Hematopoietic multipotent progenitor cell treated with erythropoietin and hydrocortisone succinate and interleukin-3 and kit ligand, for 8 days (in vitro differentiated cells): ENCODE measurements around the gene RPS28.
A peak's percentile ranks its signal among the peaks of the same experiment; 100 is the strongest.
"Not testable (repeated sequence)": the region's sequence is repeated elsewhere in the genome, so short reads cannot be mapped to it uniquely, and the experiment has no call there.

ENCODE experiments used
- DNase-seq: peaks from one replicate; pipeline ENCODE4 v3.0.0-alpha.2; 2015

The RPS28 gene

GRCh38 chr19:8342684-8343482, 21.6 kb downstream of the RPS28 start, which contains the start of gene KANK3:
Gene KANK3 (minus strand): TSS chr19:8343262. CDS start chr19:8337828, 5,434 bp downstream.
- peak; percentile 97 for DNase-seq

- DNase-seq: no peak
Measured at GRCh38 chr19:8343483-8343844, 22.2 kb downstream of the RPS28 start.

- DNase-seq: not testable (repeated sequence)
Measured at GRCh38 chr19:8349629-8350372, 28.5 kb downstream of the RPS28 start.

- no peak for DNase-seq
Measured at GRCh38 chr19:8352134-8352827, 31.0 kb downstream of the RPS28 start.

- DNase-seq: not testable (repeated sequence)
Measured at GRCh38 chr19:8352845-8353244, 31.5 kb downstream of the RPS28 start.

- DNase-seq: no peak
Measured at GRCh38 chr19:8355631-8356402, 34.5 kb downstream of the RPS28 start.

- no peak for DNase-seq
Measured at GRCh38 chr19:8357007-8357521, 35.8 kb downstream of the RPS28 start.

GRCh38 chr19:8358948-8359347, 37.7 kb downstream of the RPS28 start:
- no peak for DNase-seq

- no peak for DNase-seq
Measured at GRCh38 chr19:8360196-8360595, 38.9 kb downstream of the RPS28 start.

GRCh38 chr19:8361921-8362793, 40.9 kb downstream of the RPS28 start:
- DNase-seq: peak; percentile 89

- peak; percentile 68 for DNase-seq
Measured at GRCh38 chr19:8363803-8364771, 42.8 kb downstream of the RPS28 start, which contains the start of gene ANGPTL4. Gene ANGPTL4 (plus strand): TSS chr19:8364155. CDS start chr19:8364322, 167 bp downstream.

- DNase-seq: no peak
Measured at GRCh38 chr19:8366121-8366581, 44.9 kb downstream of the RPS28 start.

- no peak for DNase-seq
Measured at GRCh38 chr19:8366961-8367326, 45.6 kb downstream of the RPS28 start.

- DNase-seq: peak; percentile 20
Measured at GRCh38 chr19:8367327-8368001, 46.2 kb downstream of the RPS28 start.

GRCh38 chr19:8370176-8371010, 49.1 kb downstream of the RPS28 start:
- peak; percentile 31 for DNase-seq

- DNase-seq: peak; percentile 91
Measured at GRCh38 chr19:8371011-8371804, 49.9 kb downstream of the RPS28 start.
